Iris pigment epithelial cell (primary cell): Measurements from ENCODE around the gene TRMT61B.

Experiments used
- DNase-seq: peaks from one replicate; pipeline ENCODE4 v3.0.0-alpha.2; 2011; ENCODE audit warnings: low read depth

The TRMT61B gene

GRCh38 chr2:28855977-28856376 lies 14.1 kb downstream of the TRMT61B start:
- DNase-seq = no peak

- DNase-seq = peak; percentile 4
These were observed 14.9 kb downstream of the TRMT61B start for GRCh38 chr2:28855193-28855592.

GRCh38 chr2:28842042-28842441 lies 28.1 kb downstream of the TRMT61B start:
- DNase-seq = peak; percentile 31

GRCh38 chr2:28838971-28839370 lies 31.1 kb downstream of the TRMT61B start:
- no peak for DNase-seq

- DNase-seq = no peak
These were observed 34.3 kb downstream of the TRMT61B start for GRCh38 chr2:28835781-28836180.

- DNase-seq = no peak
These were observed 36.2 kb downstream of the TRMT61B start for GRCh38 chr2:28833740-28834470.

- peak; percentile 39 for DNase-seq
These were observed 41.7 kb downstream of the TRMT61B start for GRCh38 chr2:28828382-28828781.

- no peak for DNase-seq
These were observed 45.2 kb downstream of the TRMT61B start for GRCh38 chr2:28824870-28825269.

- no peak for DNase-seq
These were observed 45.9 kb downstream of the TRMT61B start for GRCh38 chr2:28824207-28824606.

- DNase-seq = no peak
These were observed 48.1 kb downstream of the TRMT61B start for GRCh38 chr2:28822036-28822435.

GRCh38 chr2:28821295-28821958 lies 48.7 kb downstream of the TRMT61B start:
- peak; percentile 57 for DNase-seq

- DNase-seq = no peak
These were observed 52.1 kb downstream of the TRMT61B start for GRCh38 chr2:28818053-28818452.

- peak; percentile 76 for DNase-seq
These were observed 59.5 kb downstream of the TRMT61B start, which contains the start of gene SPDYA for GRCh38 chr2:28810384-28811285. SPDYA (plus strand) TSS chr2:28810834; CDS start chr2:28816015, 5,181 bp downstream.

- no peak for DNase-seq
These were observed 60.2 kb downstream of the TRMT61B start for GRCh38 chr2:28809927-28810326.

GRCh38 chr2:28802975-28803429 lies 67.1 kb downstream of the TRMT61B start:
- peak; percentile 78 for DNase-seq

GRCh38 chr2:28801726-28802125 lies 68.4 kb downstream of the TRMT61B start:
- peak; percentile 71 for DNase-seq
